IMR-90 (cell line): ENCODE measurements around the gene LCE2B.

Experiments
- CEBPB ChIP-seq: IDR thresholded peaks from 2 replicates; pipeline ENCODE4 v1.6.1; 2012; ENCODE audit warnings: low read depth, low read length, improper control_type of control experiment
- CTCF ChIP-seq: conservative IDR thresholded peaks from 2 replicates; pipeline ENCODE4 v1.5.1; 2012; ENCODE audit warnings: mild to moderate bottlenecking, low read depth, low read length, improper control_type of control experiment
- MAZ ChIP-seq: IDR thresholded peaks from 2 replicates; pipeline ENCODE4 v1.6.1; 2012; ENCODE audit warnings: low read depth, mild to moderate bottlenecking, low read length, improper control_type of control experiment, moderate library complexity, borderline replicate concordance
- MXI1 ChIP-seq: IDR thresholded peaks from 2 replicates; pipeline ENCODE4 v1.6.1; 2012; ENCODE audit warnings: low read depth, mild to moderate bottlenecking, low read length, moderate library complexity, borderline replicate concordance
- RCOR1 ChIP-seq: IDR thresholded peaks from 2 replicates; pipeline ENCODE4 v1.6.1; 2012; ENCODE audit warnings: mild to moderate bottlenecking, low read length, improper control_type of control experiment; ENCODE audit not compliant: insufficient replicate concordance
- TF ChIP-seq, protein P1 (sequence below): fragments of 150-350 bp; IDR thresholded peaks from 2 replicates; pipeline ENCODE4 v1.6.1; 2016; ENCODE audit warnings: low read depth, mild to moderate bottlenecking, low read length, moderate library complexity, borderline replicate concordance

- TF ChIP-seq CTCF (no peak), MAZ (no peak), CEBPB (no peak), RCOR1 (no peak), MXI1 (no peak)
- TF ChIP-seq, protein P1, sequence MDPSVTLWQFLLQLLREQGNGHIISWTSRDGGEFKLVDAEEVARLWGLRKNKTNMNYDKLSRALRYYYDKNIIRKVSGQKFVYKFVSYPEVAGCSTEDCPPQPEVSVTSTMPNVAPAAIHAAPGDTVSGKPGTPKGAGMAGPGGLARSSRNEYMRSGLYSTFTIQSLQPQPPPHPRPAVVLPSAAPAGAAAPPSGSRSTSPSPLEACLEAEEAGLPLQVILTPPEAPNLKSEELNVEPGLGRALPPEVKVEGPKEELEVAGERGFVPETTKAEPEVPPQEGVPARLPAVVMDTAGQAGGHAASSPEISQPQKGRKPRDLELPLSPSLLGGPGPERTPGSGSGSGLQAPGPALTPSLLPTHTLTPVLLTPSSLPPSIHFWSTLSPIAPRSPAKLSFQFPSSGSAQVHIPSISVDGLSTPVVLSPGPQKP, result no peak
Measured at GRCh38 chr1:152681616-152682015, 4.3 kb upstream of the LCE2B start.
